HG03045 (cell line): Measurements from ENCODE around the gene NEK10.

Experiments used
- ATAC-seq: cut with Tn5 transposase; IDR thresholded peaks from one replicate; pipeline ENCODE4 v1.9.1; 2021; ENCODE audit warnings: mild to moderate bottlenecking, moderate library complexity; ENCODE audit not compliant: unreplicated experiment

Gene NEK10

GRCh38 chr3:27125821-27126501 lies 243.2 kb downstream of the NEK10 start:
- no peak for ATAC-seq

DNA sequence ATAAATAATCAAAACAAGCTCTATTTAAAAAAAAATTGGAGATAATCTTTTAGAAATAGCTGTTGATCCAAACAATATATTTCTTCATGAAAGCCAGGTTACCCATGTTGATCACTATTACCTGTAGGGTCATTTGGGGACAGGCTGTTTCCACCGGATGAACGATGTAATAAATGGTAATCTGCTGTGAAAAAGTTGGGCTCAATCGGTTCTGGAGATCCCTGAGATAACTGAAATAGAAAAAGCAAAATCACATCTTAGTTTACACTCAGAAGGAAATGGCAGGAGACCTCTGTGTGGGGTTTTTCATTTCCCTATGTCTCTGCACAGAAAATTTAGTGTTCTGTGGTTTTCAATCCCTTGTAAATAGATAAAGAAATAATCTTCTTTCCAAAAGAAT lies 249.5 kb downstream of the NEK10 start:
- ATAC-seq, result no peak

DNA sequence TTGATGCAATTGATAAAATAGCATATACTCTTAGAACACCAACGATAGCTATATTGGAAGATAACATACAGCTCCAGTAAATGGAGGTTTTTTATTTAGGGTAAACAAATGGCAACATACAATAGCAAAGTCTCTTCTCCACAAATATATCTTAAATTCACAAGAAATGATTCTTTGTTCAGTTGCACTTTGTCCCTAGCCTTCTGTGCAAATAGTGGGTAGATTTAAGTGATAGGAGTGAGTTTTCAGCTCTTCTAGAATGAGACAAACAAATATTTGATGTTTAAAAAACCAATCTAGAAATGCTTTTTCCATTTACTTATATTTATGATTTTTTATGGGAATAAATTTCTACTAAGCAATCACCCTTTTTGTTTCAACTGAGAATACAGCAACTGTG lies 253.8 kb downstream of the NEK10 start:
- no peak for ATAC-seq

GRCh38 chr3:27114684-27115083 lies 254.5 kb downstream of the NEK10 start:
- no peak for ATAC-seq

GRCh38 chr3:27114129-27114528 lies 255.1 kb downstream of the NEK10 start:
- no peak for ATAC-seq

DNA sequence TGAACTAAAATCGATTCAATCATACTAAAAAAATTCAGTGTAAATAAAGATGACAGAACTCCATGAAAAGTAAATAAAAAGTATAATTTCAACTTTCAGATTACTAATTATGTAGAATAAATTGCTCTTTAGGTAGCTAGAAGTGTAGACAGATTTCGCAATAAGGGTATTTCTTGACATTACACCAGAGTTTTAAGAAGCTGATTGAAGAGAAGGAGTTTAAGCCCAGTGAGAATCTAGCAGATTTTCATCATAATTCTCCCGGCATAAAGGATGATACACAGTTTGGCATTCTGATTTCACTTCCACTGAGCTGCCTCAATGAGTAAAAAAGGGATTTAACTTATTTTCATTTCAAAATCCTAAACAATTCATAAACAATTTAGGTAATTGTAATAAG lies 259.2 kb downstream of the NEK10 start:
- no peak for ATAC-seq

GRCh38 chr3:27108322-27108721 lies 260.9 kb downstream of the NEK10 start:
- ATAC-seq, result no peak

DNA sequence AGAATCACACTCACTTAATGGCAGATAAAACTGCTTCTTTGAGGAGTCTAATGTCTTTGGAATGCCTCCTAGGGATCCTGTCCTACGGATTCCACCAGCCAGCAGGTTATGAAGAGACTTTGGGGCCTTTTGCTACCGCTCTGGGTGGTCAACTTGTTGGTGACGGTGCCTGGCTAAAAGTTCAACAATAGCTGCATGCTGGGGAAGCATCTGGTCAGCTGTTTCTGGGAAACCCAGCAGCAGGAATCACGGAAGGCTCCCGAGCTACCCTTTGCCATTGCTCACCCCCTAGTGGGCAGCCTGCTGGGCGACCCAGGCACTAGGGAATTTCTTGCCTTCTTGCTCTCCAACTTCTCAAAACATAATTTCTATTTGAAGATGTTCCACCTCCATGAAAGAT lies 263.3 kb downstream of the NEK10 start:
- no peak for ATAC-seq

DNA sequence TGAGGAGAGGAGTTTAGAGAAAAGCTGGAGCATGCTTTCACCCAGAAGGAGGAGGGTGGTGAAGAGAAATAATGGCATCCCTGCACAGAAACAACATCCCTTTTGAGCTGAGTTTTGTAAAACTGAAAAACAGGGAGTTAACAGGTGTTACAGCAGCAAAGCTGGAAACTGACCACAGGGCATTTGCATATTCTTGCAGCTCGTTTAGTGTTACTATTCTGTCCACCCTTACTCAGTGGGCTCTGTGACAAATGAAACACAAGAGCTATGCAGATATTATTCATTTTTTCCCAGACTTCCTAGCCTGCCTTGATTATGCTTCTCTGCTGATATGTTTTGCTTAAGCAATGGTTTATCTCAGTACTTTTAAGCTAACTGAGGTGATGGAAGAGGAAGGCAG lies 272.0 kb downstream of the NEK10 start:
- ATAC-seq, result no peak

DNA sequence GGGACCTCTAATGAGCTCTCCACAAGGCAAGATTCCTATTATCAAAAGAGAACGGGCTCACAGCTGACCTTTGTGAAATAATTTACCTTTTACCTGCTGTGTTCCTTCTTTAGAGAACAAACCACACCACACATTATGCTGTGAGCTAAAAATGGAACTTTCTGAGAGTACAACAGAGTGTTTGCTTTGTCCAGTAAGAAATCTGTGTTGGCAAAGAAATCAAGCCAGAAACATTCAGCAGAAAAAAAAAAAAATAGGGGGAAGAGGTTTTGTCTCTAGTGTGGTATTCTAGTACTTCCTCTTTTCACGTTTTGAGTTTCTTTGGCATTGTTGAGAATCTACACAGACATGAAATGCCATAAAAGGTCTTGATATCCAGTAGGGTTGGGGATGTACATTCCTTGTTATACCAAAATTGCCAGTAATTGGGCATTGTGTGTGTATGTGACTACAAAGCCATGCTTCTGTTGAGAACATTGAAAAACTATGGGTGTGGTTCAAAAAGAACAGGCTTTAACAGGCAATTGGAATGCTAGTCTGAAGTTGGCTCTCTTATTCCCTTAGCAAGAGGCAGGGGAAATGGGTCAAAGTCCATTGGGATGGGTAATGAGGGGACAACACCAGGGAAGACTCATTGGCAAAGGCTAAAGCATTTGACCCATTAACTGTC lies 273.5 kb downstream of the NEK10 start:
- no peak for ATAC-seq

GRCh38 chr3:27094721-27095120 lies 274.5 kb downstream of the NEK10 start:
- no peak for ATAC-seq

DNA sequence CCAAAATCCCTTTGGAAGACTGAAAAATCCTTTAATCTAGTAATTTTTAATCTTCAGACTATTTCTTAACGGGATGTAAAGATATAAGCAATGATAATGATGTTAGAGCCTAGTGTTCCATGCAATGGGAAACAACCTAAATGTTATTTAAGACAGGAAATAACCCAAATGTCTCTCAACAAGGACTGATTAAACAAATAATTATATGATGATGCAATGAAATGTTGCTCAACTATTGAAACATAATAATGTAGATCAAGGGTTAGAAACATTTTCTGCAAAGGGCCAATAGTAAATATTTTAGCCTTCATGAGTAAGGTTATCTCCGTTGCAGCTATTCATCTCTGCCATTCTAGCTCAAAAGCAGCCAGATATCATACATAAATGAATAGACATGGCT lies 275.4 kb downstream of the NEK10 start:
- ATAC-seq, result no peak

DNA sequence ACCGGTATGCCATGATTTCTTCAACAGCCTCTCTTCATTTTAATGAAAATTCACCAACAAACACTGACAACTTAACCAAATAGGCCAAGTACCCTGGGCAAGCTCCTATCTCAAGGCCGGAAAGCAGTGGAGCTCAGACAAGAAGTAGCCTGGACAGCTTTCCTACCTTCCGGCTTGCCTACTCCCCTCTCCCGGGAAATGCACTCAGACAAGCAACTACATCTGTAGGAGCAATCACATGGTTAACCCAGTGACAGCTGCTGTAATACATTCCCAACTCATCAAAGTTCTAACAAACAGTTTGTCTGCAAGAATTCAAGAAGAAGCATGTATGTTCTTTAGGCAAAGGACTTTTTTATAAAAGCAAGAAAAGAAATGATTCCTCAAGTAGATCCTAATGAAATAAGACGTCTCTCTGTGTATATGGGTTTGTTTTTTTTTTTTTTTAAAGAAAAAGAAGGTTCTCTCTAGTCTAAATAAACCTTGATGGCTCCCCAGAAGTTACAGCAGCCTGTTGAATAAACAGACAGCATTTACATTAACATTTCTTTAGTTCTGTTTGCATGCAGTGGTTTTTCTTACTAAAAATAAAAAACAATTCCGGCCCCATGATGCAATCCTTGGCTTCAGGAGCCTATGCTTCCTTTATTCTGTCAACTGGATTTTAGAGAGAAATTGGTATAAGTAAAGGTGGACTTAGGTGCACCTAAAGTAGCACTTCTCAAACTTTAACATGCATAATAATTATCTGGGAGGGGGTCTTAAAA lies 278.7 kb downstream of the NEK10 start:
- ATAC-seq, result no peak

DNA sequence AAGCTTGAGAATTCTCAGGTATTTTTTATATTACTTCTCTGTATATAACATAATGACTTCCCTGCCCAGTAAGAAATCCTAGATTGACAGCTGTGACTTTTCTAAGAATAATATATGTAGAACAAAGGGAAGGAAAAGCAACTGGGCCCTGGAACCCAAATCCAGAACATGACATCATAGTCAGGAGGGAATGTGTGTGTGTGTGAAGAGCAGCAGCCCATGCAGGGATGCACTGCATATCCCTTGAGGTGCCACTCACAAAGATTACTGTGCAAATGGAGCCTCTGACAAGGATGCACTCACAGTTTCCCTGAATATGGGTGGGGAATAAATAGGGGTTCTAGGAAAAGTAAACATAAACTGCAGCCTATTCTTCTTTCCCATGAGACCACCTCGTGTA lies 279.5 kb downstream of the NEK10 start:
- no peak for ATAC-seq

DNA sequence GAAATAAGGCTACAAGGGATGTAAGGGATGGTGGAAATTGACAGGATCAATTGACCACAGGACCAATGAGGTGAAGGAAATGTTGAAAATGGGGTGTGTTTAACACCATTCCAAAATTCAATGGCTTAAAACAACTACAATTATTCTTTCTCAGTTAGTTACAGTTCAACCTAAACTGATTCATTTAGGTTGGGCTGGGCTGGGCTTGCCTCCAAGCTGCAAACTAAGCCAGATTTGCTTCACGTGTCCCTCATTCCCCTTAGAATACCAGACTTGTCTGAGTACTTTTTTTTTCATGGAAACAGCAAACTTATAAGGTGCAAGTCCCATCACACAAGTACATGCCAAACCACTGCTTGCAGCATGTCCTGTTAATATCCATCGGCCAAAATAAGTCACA lies 280.1 kb downstream of the NEK10 start:
- ATAC-seq, result no peak

DNA sequence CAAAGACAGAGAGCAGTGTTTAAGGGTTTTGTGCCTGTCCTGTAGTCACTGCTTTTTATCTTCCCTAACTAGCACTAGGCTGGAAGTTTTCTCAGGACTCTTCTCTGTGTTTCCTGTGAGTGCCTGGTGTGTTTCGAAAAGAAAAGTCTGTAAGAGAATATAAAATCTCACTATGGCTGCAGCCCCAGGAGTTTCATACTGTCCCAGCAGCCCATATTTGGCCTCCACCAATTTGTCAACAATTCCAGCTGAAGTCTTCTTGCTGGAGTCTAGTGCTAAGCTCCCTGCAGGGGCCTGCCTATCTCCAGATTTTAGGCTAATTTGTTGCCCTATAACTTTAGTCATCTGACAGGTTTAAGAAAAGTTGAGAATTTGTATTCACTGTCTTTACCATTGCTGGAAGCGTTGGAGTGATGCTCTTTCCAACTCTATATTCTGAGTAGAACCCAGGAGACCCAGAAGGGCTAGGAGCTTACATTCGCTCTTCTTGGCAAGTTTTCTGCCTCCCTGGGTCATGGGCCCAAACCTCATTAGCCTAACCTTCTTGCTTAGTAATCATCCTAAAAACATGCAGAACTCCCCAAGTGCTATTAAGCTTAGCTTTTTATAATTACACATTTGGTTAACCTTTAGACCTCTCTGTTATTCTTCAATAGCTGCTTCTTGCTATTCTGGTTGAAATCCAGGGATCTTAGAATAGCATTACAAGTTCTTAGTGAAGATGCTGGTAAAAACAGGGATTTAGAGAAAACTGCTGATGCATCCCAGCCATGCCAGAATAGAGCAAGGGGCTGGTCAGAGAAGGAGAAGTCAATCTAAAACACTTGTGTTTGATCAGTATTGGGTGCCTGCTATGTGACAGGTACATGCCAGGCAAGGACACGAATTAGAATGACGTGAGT lies 283.1 kb downstream of the NEK10 start:
- ATAC-seq, result no peak

- no peak for ATAC-seq
These were observed 287.1 kb downstream of the NEK10 start for GRCh38 chr3:27081992-27082607.

DNA sequence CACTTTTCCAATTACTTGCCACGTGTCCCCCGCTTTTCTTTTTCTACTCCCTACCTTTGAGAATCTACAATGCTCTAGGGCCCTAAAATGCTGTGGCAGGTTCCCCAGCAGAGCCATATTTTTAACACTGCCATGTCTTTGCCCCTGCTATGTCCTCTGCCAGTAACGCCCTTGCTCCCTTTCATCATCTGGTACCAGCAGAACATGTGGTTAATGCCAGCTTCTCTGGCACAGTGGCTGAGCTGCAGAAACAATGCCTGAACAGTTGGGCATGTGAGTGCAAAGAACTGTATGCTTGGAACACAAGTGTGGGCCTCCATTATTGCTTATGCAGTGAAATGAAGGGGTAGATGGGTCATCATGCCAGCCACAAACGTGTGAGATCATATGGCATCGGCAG lies 287.6 kb downstream of the NEK10 start:
- no peak for ATAC-seq

GRCh38 chr3:27080258-27080525 lies 289.0 kb downstream of the NEK10 start:
- ATAC-seq, result no peak

- ATAC-seq, result no peak
These were observed 289.5 kb downstream of the NEK10 start for GRCh38 chr3:27079427-27080257.
